ENCODE measurements around the gene IL36B.

IL36B gene

DNA sequence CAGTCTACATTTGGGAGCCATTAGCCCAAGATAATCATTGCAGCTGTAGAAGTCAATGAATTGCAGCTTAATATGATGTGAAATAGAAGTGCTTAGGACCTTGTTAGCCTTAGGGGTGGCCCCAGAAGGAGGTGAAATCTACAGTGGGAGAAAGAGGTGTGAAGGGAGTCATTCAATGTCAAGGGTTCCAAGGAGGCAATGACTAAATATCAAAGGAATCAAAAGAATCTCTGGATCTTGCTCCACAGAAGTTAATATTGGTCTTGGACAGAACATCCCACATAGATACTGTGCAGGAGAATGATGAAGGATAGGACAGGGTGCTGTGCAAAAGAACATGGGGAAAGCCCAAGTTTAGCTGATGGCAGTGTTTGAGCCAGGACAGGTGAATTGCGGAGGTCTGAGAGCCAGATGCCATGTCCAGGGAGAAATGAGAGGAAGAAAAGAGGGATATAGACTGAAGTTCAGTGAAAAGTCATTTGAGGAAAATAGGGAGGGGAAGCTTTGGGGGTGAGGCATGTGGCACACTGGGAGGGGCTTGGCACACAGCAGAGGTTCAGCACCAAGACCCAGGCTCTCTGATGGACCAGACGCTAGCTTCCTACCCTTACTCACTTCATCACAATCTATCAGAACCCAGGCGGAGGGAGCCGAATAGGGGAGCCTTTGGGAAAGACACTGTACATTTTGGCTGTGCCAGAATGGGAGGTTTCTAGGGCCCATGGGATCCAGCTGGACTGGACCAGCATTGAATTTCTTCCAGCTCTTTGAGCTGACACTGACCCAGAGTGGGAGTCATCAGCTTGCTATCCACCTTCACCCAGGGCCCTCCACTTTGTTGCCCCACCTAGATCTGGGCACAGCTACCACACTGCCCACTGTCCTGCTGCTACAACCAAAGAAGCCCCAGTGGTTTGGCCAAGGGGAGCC lies 17.3 kb upstream of the IL36B start:
- DNase-seq: no peak
- H3K27ac Mint-ChIP-seq: no peak overlapping the region
- H3K4me1 Mint-ChIP-seq (ENCODE audit: low read depth in 2 of 2): peaks cover 4 to 9% of the 10 kb centered on the region in 2 donors
- H3K27me3 Mint-ChIP-seq: peaks cover 20 to 46% of the 10 kb centered on the region in 2 donors
- H3K36me3 Mint-ChIP-seq (ENCODE audit: insufficient read depth): no peaks in the 10 kb centered on the region
- no peaks in the 10 kb centered on the region for H3K9me3 Mint-ChIP-seq
- no peak for ATAC-seq (replicated peaks)
- no peak overlapping the region for H3K4me3 Mint-ChIP-seq

- no peaks in the 10 kb centered on the region for H3K36me3 Mint-ChIP-seq (ENCODE audit: insufficient read depth)
- no peak overlapping the region for H3K4me3 Mint-ChIP-seq
- H3K9me3 Mint-ChIP-seq: no peaks in the 10 kb centered on the region
- peaks cover 16 to 37% of the 10 kb centered on the region in 2 donors for H3K27me3 Mint-ChIP-seq
- H3K4me1 Mint-ChIP-seq (ENCODE audit: low read depth in 2 of 2): peaks cover 0 to 4% of the 10 kb centered on the region in 2 donors
- DNase-seq (no peak), ATAC-seq (replicated peaks) (no peak)
- H3K27ac Mint-ChIP-seq: no peak overlapping the region
These were observed 16.2 kb upstream of the IL36B start for GRCh38 chr2:113068706-113069485.

GRCh38 chr2:113068249-113068648 lies 15.6 kb upstream of the IL36B start:
- no peaks in the 10 kb centered on the region for H3K36me3 Mint-ChIP-seq (ENCODE audit: insufficient read depth)
- H3K9me3 Mint-ChIP-seq: no peaks in the 10 kb centered on the region
- peaks cover 0 to 4% of the 10 kb centered on the region in 2 donors for H3K4me1 Mint-ChIP-seq (ENCODE audit: low read depth in 2 of 2)
- ATAC-seq (replicated peaks): no peak
- DNase-seq: no peak
- H3K4me3 Mint-ChIP-seq: no peak overlapping the region
- H3K27ac Mint-ChIP-seq: no peak overlapping the region
- H3K27me3 Mint-ChIP-seq: peaks cover 16 to 37% of the 10 kb centered on the region in 2 donors

DNA sequence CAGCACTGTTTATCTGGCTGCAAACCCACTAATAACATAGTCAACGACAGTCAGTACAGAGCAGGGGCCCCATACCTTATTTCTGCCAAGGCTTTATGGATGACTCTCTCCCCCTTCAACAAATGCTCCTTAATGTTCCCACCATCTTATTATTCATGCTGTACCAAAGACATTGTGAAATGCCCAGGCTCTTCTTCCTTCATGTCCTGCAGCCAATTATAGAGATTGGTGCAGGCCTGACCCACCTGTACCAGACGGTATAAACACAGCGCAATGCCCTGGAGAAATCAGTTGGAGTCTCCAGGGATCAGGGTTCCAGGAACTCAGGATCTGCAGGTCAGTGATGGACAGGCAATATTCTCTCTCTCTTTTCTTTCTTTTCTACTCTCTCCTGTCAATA lies 15.0 kb upstream of the IL36B start, which contains the start of gene IL1F10:
IL1F10 (plus strand) TSS at position 290 of the 400 bp plus-strand sequence. CDS start 4,769 bp downstream, outside the sequence.
- Mint-ChIP-seq H3K4me1 (ENCODE audit: low read depth in 2 of 2) (peaks cover 0 to 4% of the 10 kb centered on the region in 2 donors), H3K9me3 (no peaks in the 10 kb centered on the region), H3K27ac (no peak within 1 kb of the TSS), H3K4me3 (no peak within 1 kb of the TSS), H3K27me3 (peaks cover 16 to 41% of the 10 kb centered on the region in 2 donors), H3K36me3 (ENCODE audit: insufficient read depth) (no peaks in the 10 kb centered on the region)
- DNase-seq: no peak
- ATAC-seq (replicated peaks): no peak

GRCh38 chr2:113064898-113065297 lies 12.2 kb upstream of the IL36B start:
- DNase-seq (no peak), ATAC-seq (replicated peaks) (no peak)
- Mint-ChIP-seq H3K27me3 (peaks cover 25 to 63% of the 10 kb centered on the region in 2 donors), H3K36me3 (ENCODE audit: insufficient read depth) (peaks cover 2% of the 10 kb centered on the region), H3K27ac (no peak overlapping the region), H3K9me3 (no peaks in the 10 kb centered on the region), H3K4me1 (ENCODE audit: low read depth in 2 of 2) (peaks cover 0 to 4% of the 10 kb centered on the region in 2 donors), H3K4me3 (no peak overlapping the region)

- Mint-ChIP-seq H3K27ac (no peak overlapping the region), H3K36me3 (ENCODE audit: insufficient read depth) (peaks cover 2% of the 10 kb centered on the region), H3K27me3 (peaks cover 28 to 62% of the 10 kb centered on the region in 2 donors), H3K9me3 (no peaks in the 10 kb centered on the region), H3K4me1 (ENCODE audit: low read depth in 2 of 2) (peaks cover 0 to 4% of the 10 kb centered on the region in 2 donors), H3K4me3 (no peak overlapping the region)
- ATAC-seq (replicated peaks) (no peak), DNase-seq (no peak)
These were observed 11.6 kb upstream of the IL36B start for GRCh38 chr2:113064281-113064680.

DNA sequence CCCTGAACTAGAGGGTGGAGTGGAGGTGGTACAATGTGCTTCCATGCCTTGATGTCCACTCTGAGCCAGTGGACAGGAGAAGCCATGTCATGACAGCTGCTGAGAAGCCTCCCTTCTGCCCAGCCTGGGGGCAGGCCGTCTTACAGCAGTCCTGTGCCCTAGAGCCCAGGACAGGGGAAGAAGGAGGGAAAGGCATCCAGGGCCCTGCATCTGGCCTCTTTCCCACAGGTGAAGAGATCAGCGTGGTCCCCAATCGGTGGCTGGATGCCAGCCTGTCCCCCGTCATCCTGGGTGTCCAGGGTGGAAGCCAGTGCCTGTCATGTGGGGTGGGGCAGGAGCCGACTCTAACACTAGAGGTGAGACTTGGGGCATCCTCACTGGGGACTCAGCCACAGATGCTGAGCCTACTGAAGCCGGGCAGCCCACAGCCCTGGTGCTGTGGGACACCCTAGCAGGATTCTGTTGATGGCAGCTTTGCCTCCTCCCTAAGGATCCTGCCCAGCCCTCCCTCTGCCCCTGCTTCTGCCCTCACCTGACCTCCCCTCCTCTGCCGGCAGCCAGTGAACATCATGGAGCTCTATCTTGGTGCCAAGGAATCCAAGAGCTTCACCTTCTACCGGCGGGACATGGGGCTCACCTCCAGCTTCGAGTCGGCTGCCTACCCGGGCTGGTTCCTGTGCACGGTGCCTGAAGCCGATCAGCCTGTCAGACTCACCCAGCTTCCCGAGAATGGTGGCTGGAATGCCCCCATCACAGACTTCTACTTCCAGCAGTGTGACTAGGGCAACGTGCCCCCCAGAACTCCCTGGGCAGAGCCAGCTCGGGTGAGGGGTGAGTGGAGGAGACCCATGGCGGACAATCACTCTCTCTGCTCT lies 9.5 kb upstream of the IL36B start:
- no peak for DNase-seq
- H3K27me3 Mint-ChIP-seq: peaks cover 23 to 62% of the 10 kb centered on the region in 2 donors
- no peak for ATAC-seq (replicated peaks)
- H3K4me1 Mint-ChIP-seq (ENCODE audit: low read depth in 2 of 2): no peaks in the 10 kb centered on the region
- H3K27ac Mint-ChIP-seq: no peak overlapping the region
- H3K4me3 Mint-ChIP-seq: no peak overlapping the region
- H3K36me3 Mint-ChIP-seq (ENCODE audit: insufficient read depth): peaks cover 2% of the 10 kb centered on the region
- no peaks in the 10 kb centered on the region for H3K9me3 Mint-ChIP-seq

DNA sequence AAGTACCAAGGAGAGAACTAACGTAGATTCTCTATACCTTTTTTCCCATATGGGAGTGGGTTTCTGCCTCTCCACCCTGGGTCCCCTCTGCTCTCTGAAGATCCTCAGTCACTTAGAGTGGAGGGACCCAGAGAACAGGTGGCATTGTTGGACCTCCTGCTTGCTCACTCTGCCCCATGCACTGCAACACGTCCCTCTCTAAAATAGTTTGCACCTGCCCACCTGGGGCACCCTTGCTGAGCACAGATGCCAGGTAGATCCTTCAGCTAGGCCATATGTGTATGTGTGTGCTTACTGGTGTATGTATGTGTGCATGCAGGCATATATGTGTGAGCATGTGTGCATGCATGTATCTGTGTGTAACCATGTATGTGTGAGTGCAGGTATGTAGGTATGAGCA lies 8.6 kb upstream of the IL36B start:
- H3K4me1 Mint-ChIP-seq (ENCODE audit: low read depth in 2 of 2): no peaks in the 10 kb centered on the region
- H3K27ac Mint-ChIP-seq: no peak overlapping the region
- peaks cover 18 to 55% of the 10 kb centered on the region in 2 donors for H3K27me3 Mint-ChIP-seq
- DNase-seq (no peak), ATAC-seq (replicated peaks) (no peak)
- H3K4me3 Mint-ChIP-seq: no peak overlapping the region
- peaks cover 2% of the 10 kb centered on the region for H3K36me3 Mint-ChIP-seq (ENCODE audit: insufficient read depth)
- H3K9me3 Mint-ChIP-seq: no peaks in the 10 kb centered on the region

GRCh38 chr2:113060796-113061195 lies 8.1 kb upstream of the IL36B start:
- Mint-ChIP-seq H3K4me1 (ENCODE audit: low read depth in 2 of 2) (no peaks in the 10 kb centered on the region), H3K9me3 (no peaks in the 10 kb centered on the region), H3K4me3 (no peak overlapping the region), H3K27me3 (peaks cover 18 to 57% of the 10 kb centered on the region in 2 donors), H3K36me3 (ENCODE audit: insufficient read depth) (peaks cover 2% of the 10 kb centered on the region), H3K27ac (no peak overlapping the region)
- DNase-seq (no peak), ATAC-seq (replicated peaks) (no peak)

- peaks cover 18 to 58% of the 10 kb centered on the region in 2 donors for H3K27me3 Mint-ChIP-seq
- H3K4me1 Mint-ChIP-seq (ENCODE audit: low read depth in 2 of 2): no peaks in the 10 kb centered on the region
- H3K4me3 Mint-ChIP-seq: no peak overlapping the region
- H3K9me3 Mint-ChIP-seq: no peaks in the 10 kb centered on the region
- no peak overlapping the region for H3K27ac Mint-ChIP-seq
- ATAC-seq (replicated peaks) (no peak), DNase-seq (no peak)
- H3K36me3 Mint-ChIP-seq (ENCODE audit: insufficient read depth): peaks cover 2% of the 10 kb centered on the region
These were observed 7.7 kb upstream of the IL36B start for GRCh38 chr2:113060396-113060795.

GRCh38 chr2:113058998-113059960 lies 6.6 kb upstream of the IL36B start, which contains the start of gene IL36RN:
TSS of gene IL36RN (plus strand) at chr2:113059198. CDS start at chr2:113059439, 241 bp downstream.
- Mint-ChIP-seq H3K9me3 (no peaks in the 10 kb centered on the region), H3K27me3 (peaks cover 22 to 65% of the 10 kb centered on the region in 2 donors), H3K4me3 (no peak within 1 kb of the TSS), H3K4me1 (ENCODE audit: low read depth in 2 of 2) (no peaks in the 10 kb centered on the region), H3K36me3 (ENCODE audit: insufficient read depth) (peaks cover 2% of the 10 kb centered on the region), H3K27ac (no peak within 1 kb of the TSS)
- ATAC-seq (replicated peaks) (no peak), DNase-seq (no peak)

- no peak for ATAC-seq (replicated peaks)
- peaks cover 22 to 65% of the 10 kb centered on the region in 2 donors for H3K27me3 Mint-ChIP-seq
- H3K27ac Mint-ChIP-seq: no peak overlapping the region
- H3K4me1 Mint-ChIP-seq (ENCODE audit: low read depth in 2 of 2): peaks cover 0 to under 1% of the 10 kb centered on the region in 2 donors
- H3K36me3 Mint-ChIP-seq (ENCODE audit: insufficient read depth): peaks cover 2% of the 10 kb centered on the region
- no peak overlapping the region for H3K4me3 Mint-ChIP-seq
- H3K9me3 Mint-ChIP-seq: no peaks in the 10 kb centered on the region
- no peak for DNase-seq
These were observed 5.8 kb upstream of the IL36B start for GRCh38 chr2:113058411-113058994.
